Activated CD8-positive, alpha-beta T cell treated with anti-CD3 and anti-CD28 coated beads for 36 hours (primary cell): Measurements from ENCODE around the gene CDK5RAP2. TPM values are rescaled to one million over a fixed set of nuclear protein-coding genes. Genes with fewer than 3 reads are reported as not detected.

ENCODE experiments used
- ATAC-seq: fragments of 200-7000 bp; cut with Tn5 transposase; one replicate; pipeline ENCODE4 v1.10.0; 2021; ENCODE audit warnings: mild to moderate bottlenecking, moderate library complexity
- CTCF ChIA-PET: fragments of 350-600 bp; sonication (Branson Sonifier 250); formaldehyde crosslinking; loops from one replicate; lab custom pipeline; 2021; ENCODE audit warnings: antibody characterized with exemption; lab: Charles Lee
- POLR2A ChIA-PET: fragments of 350-600 bp; sonication (Branson Sonifier 250); formaldehyde crosslinking; loops from one replicate; lab custom pipeline; 2021; ENCODE audit warnings: antibody characterized with exemption; lab: Charles Lee
- DNase-seq: peaks from one replicate; pipeline ENCODE4 v3.0.0-alpha.2; 2020
- H3K27ac Mint-ChIP-seq: one replicate; pipeline ENCODE4 v1.8.0; 2021; ENCODE audit warnings: mild to moderate bottlenecking, mixed read lengths
- H3K27me3 Mint-ChIP-seq: one replicate; pipeline ENCODE4 v1.8.0; 2021; ENCODE audit warnings: mixed read lengths
- H3K36me3 Mint-ChIP-seq: one replicate; pipeline ENCODE4 v1.8.0; 2021; ENCODE audit warnings: low read depth, mixed read lengths
- H3K4me1 Mint-ChIP-seq: one replicate; pipeline ENCODE4 v1.8.0; 2021; ENCODE audit warnings: low read depth, mixed read lengths
- H3K4me3 Mint-ChIP-seq: one replicate; pipeline ENCODE4 v1.8.0; 2021; ENCODE audit warnings: mild to moderate bottlenecking, moderate library complexity, mixed read lengths
- H3K9me3 Mint-ChIP-seq: one replicate; pipeline ENCODE4 v1.8.0; 2021; ENCODE audit warnings: mixed read lengths
- CTCF ChIP-seq: fragments of 200-600 bp; IDR thresholded peaks from one replicate; pipeline ENCODE4 v1.8.0; 2022; ENCODE audit warnings: antibody characterized with exemption, mild to moderate bottlenecking
- intact Hi-C: fragments of 100-400 bp; cut with micrococcal nuclease; formaldehyde crosslinking; loops from one replicate; pipeline ENCODE4 v1.10.0; 2022
- total RNA-seq, 2 experiments: library from RNA; stranded (reverse); gene quantifications; one replicate each; pipeline ENCODE4 v1.2.3, GENCODE V29; 2021

The CDK5RAP2 gene
- total RNA-seq, 2 experiments from 2014 or later: 61.5 to 67.6 TPM

- DNase-seq: no peak
- peaks cover 42% of the 10 kb centered on the region for H3K36me3 Mint-ChIP-seq
- TF ChIP-seq CTCF: no peak
- H3K27me3 Mint-ChIP-seq: no peaks in the 10 kb centered on the region
- H3K27ac Mint-ChIP-seq: no peak overlapping the region
- no peaks in the 10 kb centered on the region for H3K9me3 Mint-ChIP-seq
- no peak for ATAC-seq
- ChIA-PET CTCF (interaction anchor here (1.1 to 1.7 kb wide), 2 partner anchors 14 to 32 kb away, joined by 3 to 4 read pairs; no protein-coding TSS in a partner anchor), POLR2A (interaction anchor here (1.3 kb wide), 1 partner anchor 20 kb away, joined by 5 read pairs; no protein-coding TSS in a partner anchor)
- peaks cover 4% of the 10 kb centered on the region for H3K4me1 Mint-ChIP-seq
- H3K4me3 Mint-ChIP-seq: no peak overlapping the region
- intact Hi-C loops: no loop called here
Observed at GRCh38 chr9:120544441-120544840, 35.5 kb downstream of the CDK5RAP2 start.

GRCh38 chr9:120542701-120543490 lies 37.1 kb downstream of the CDK5RAP2 start:
- Mint-ChIP-seq H3K27ac (peak overlapping the region; percentile 28), H3K27me3 (no peaks in the 10 kb centered on the region), H3K4me3 (no peak overlapping the region), H3K9me3 (no peaks in the 10 kb centered on the region), H3K4me1 (peaks cover 4% of the 10 kb centered on the region), H3K36me3 (peaks cover 47% of the 10 kb centered on the region)
- no peak for DNase-seq
- TF ChIP-seq CTCF: no peak
- POLR2A ChIA-PET: interaction anchor here (1.0 kb wide), 1 partner anchor 16 kb away, joined by 3 read pairs; no protein-coding TSS in a partner anchor
- CTCF ChIA-PET: interaction anchor here (1.3 to 1.7 kb wide), 3 partner anchors 10 to 13 kb away, joined by 3 to 4 read pairs (median 3); no protein-coding TSS in a partner anchor
- intact Hi-C loops: no loop called here
- no peak for ATAC-seq

- peaks cover 46% of the 10 kb centered on the region for H3K36me3 Mint-ChIP-seq
- H3K9me3 Mint-ChIP-seq: no peaks in the 10 kb centered on the region
- H3K4me1 Mint-ChIP-seq: peaks cover 4% of the 10 kb centered on the region
- ChIA-PET POLR2A (no interaction called here), CTCF (interaction anchor here (1.7 kb wide), 1 partner anchor 9 kb away, joined by 3 read pairs; no protein-coding TSS in a partner anchor)
- DNase-seq: no peak
- H3K27me3 Mint-ChIP-seq: no peaks in the 10 kb centered on the region
- intact Hi-C loops: no loop called here
- no peak overlapping the region for H3K27ac Mint-ChIP-seq
- no peak overlapping the region for H3K4me3 Mint-ChIP-seq
- TF ChIP-seq CTCF: no peak
- ATAC-seq: no peak
Observed at GRCh38 chr9:120541921-120542320, 38.0 kb downstream of the CDK5RAP2 start.

- ChIA-PET POLR2A (no interaction called here), CTCF (no interaction called here)
- intact Hi-C loops: no loop called here
- H3K9me3 Mint-ChIP-seq: no peaks in the 10 kb centered on the region
- H3K36me3 Mint-ChIP-seq: peaks cover 51% of the 10 kb centered on the region
- no peak for TF ChIP-seq CTCF
- H3K4me1 Mint-ChIP-seq: peaks cover 4% of the 10 kb centered on the region
- no peak overlapping the region for H3K27ac Mint-ChIP-seq
- ATAC-seq (no peak), DNase-seq (no peak)
- H3K27me3 Mint-ChIP-seq: no peaks in the 10 kb centered on the region
- no peak overlapping the region for H3K4me3 Mint-ChIP-seq
Observed at GRCh38 chr9:120539951-120540350, 40.0 kb downstream of the CDK5RAP2 start.

GRCh38 chr9:120538339-120538738 lies 41.6 kb downstream of the CDK5RAP2 start:
- no peaks in the 10 kb centered on the region for H3K27me3 Mint-ChIP-seq
- H3K4me3 Mint-ChIP-seq: no peak overlapping the region
- no peaks in the 10 kb centered on the region for H3K9me3 Mint-ChIP-seq
- ATAC-seq: no peak
- POLR2A ChIA-PET: interaction anchor here (0.7 kb wide), 1 partner anchor 8 kb away, joined by 3 read pairs; no protein-coding TSS in a partner anchor
- peaks cover 4% of the 10 kb centered on the region for H3K4me1 Mint-ChIP-seq
- no peak for DNase-seq
- CTCF ChIA-PET: interaction anchor here (0.9 to 1.3 kb wide), 2 partner anchors 8 to 65 kb away, joined by 3 read pairs; no protein-coding TSS in a partner anchor
- intact Hi-C loops: no loop called here
- peaks cover 48% of the 10 kb centered on the region for H3K36me3 Mint-ChIP-seq
- TF ChIP-seq CTCF: no peak
- H3K27ac Mint-ChIP-seq: no peak overlapping the region
